GM12801 (cell line): ENCODE results near the gene ZBTB21.

Experiments
- CTCF ChIP-seq: IDR thresholded peaks from one replicate; pipeline ENCODE4 v1.5.1; 2011; ENCODE audit warnings: control low read depth; ENCODE audit not compliant: insufficient read length; ENCODE audit errors: extremely low read depth

The ZBTB21 gene

GRCh38 chr21:42009831-42010506 is at the start of gene ZBTB21:
TSS of gene ZBTB21 (minus strand) at chr21:42010360. CDS start at chr21:41994095, 16,265 bp downstream.
- no peak for TF ChIP-seq CTCF

- TF ChIP-seq CTCF: no peak
These were observed 49.6 kb upstream of the ZBTB21 start for GRCh38 chr21:42059721-42060120.

- TF ChIP-seq CTCF: no peak
These were observed 49.0 kb upstream of the ZBTB21 start for GRCh38 chr21:42059141-42059540.

GRCh38 chr21:42058631-42059111 is 48.5 kb upstream of the ZBTB21 start:
- no peak for TF ChIP-seq CTCF

- TF ChIP-seq CTCF: no peak
These were observed 47.8 kb upstream of the ZBTB21 start for GRCh38 chr21:42057851-42058437.

- no peak for TF ChIP-seq CTCF
These were observed 47.0 kb upstream of the ZBTB21 start for GRCh38 chr21:42056996-42057689.

GRCh38 chr21:42056468-42056867 is 46.3 kb upstream of the ZBTB21 start:
- TF ChIP-seq CTCF: no peak
